ENCODE results near the gene MAPK8. TPM values are rescaled to one million over a fixed set of nuclear protein-coding genes. Genes with fewer than 3 reads are reported as not detected.
A peak's percentile ranks its signal among the peaks of the same experiment; 100 is the strongest.

The MAPK8 gene
- total RNA-seq, 1 donor from 2014 or later = 47.4 TPM

DNA sequence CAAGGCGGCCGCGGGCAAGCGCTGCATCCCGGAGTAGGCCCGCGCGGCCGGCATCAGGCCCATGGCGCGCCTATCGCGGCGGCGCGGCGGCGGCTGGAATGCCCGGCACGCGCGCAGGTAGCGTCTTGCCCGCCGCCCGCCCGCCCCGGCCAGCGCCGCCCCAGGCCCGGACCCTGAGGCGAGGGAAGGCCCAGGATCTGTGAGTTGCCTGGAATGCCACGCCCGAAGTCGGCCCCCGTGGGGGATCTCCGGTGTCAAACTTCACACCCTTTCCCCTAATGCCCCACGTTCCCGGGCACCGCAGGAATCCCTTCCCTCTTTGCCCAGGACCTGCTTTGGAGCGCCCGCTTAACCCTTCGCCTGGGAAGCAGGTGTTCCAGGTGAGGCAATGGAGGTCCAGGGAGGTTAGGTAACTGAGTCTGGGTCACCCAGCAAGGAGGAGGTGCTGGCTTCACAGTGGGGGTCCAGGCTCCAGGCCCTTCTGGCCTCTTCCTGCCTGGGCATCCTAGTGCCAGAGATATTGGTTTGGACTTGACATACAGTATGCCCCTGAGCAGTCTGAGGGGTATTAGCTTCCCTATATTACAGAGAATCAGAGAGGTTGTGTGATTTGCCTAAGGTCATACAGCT is 160.2 kb downstream of the MAPK8 start:
- H3K4me3 Mint-ChIP-seq (ENCODE audit: unreplicated experiment) = no peak overlapping the region
- Histone ChIP-seq H3K27me3 (ENCODE audit: insufficient read depth, low read length) (no peaks in the 10 kb centered on the region), H3K79me2 (ENCODE audit: insufficient read depth, low read length) (peaks cover 40% of the 10 kb centered on the region), H2AFZ (ENCODE audit: low read depth, low read length) (peak overlapping the region; percentile 41), H3K9ac (ENCODE audit: low read length) (no peak overlapping the region), H3K4me1 (ENCODE audit: insufficient read depth, low read length) (peaks cover 13% of the 10 kb centered on the region), H3K4me3 (ENCODE audit: insufficient read depth, low read depth, low read length) (no peak overlapping the region), H3K4me2 (ENCODE audit: low read length) (peak overlapping the region; percentile 75), H4K20me1 (ENCODE audit: insufficient read depth, low read length) (peaks cover 80% of the 10 kb centered on the region), H3K27ac (ENCODE audit: low read depth, low read length) (no peak overlapping the region), H3K36me3 (ENCODE audit: insufficient read depth, low read length) (peaks cover 4% of the 10 kb centered on the region), H3K9me3 (ENCODE audit: insufficient read depth, low read depth, low read length) (no peaks in the 10 kb centered on the region)
- no peak for FAIRE-seq
- H3K27me3 Mint-ChIP-seq (ENCODE audit: low read depth, unreplicated experiment) = peaks cover 41% of the 10 kb centered on the region
- TF ChIP-seq CTCF (IDR thresholded peaks at IDR 0.05; ENCODE audit: insufficient read depth, low read depth, low read length) (no peak), EZH2 (IDR thresholded peaks at IDR 0.05; ENCODE audit: insufficient read depth, low read length) (no peak)
- no peaks in the 10 kb centered on the region for H3K9me3 Mint-ChIP-seq (ENCODE audit: unreplicated experiment)
- H3K36me3 Mint-ChIP-seq (ENCODE audit: low read depth, unreplicated experiment) = no peaks in the 10 kb centered on the region
- DNase-seq (ENCODE audit: low read depth) = no peak
- no peak overlapping the region for H3K27ac Mint-ChIP-seq (ENCODE audit: unreplicated experiment)
- H3K4me1 Mint-ChIP-seq (ENCODE audit: low read depth, unreplicated experiment) = peaks cover 8% of the 10 kb centered on the region

DNA sequence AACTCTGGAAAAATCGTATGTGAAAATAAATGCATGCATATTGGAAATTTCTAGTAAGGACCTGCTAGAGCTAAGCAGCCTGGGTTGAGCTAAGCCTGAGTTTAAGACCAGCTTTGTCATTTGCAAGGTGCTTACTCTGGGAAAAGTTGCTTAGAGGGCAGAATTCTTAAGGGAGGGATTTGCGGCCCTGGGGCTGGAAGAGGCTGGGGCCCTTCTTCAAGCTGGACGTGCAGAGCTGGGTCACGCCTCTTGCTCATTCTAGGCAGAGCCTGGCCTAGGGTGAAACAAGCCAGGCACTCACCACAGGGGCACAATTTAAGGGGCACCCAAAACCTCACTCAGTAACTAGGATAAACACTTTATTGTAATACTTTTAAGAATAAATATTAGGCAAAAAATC is 161.2 kb downstream of the MAPK8 start:
- Histone ChIP-seq H4K20me1 (ENCODE audit: insufficient read depth, low read length) (peaks cover 73% of the 10 kb centered on the region), H3K4me3 (ENCODE audit: insufficient read depth, low read depth, low read length) (no peak overlapping the region), H3K27ac (ENCODE audit: low read depth, low read length) (no peak overlapping the region), H3K36me3 (ENCODE audit: insufficient read depth, low read length) (peaks cover 4% of the 10 kb centered on the region), H3K9ac (ENCODE audit: low read length) (no peak overlapping the region), H3K4me2 (ENCODE audit: low read length) (no peak overlapping the region), H3K79me2 (ENCODE audit: insufficient read depth, low read length) (peaks cover 37% of the 10 kb centered on the region), H3K9me3 (ENCODE audit: insufficient read depth, low read depth, low read length) (no peaks in the 10 kb centered on the region), H2AFZ (ENCODE audit: low read depth, low read length) (no peak overlapping the region), H3K4me1 (ENCODE audit: insufficient read depth, low read length) (peaks cover 13% of the 10 kb centered on the region), H3K27me3 (ENCODE audit: insufficient read depth, low read length) (no peaks in the 10 kb centered on the region)
- Mint-ChIP-seq H3K9me3 (ENCODE audit: unreplicated experiment) (no peaks in the 10 kb centered on the region), H3K4me1 (ENCODE audit: low read depth, unreplicated experiment) (peaks cover 9% of the 10 kb centered on the region), H3K27me3 (ENCODE audit: low read depth, unreplicated experiment) (peaks cover 36% of the 10 kb centered on the region), H3K27ac (ENCODE audit: unreplicated experiment) (no peak overlapping the region), H3K36me3 (ENCODE audit: low read depth, unreplicated experiment) (no peaks in the 10 kb centered on the region), H3K4me3 (ENCODE audit: unreplicated experiment) (no peak overlapping the region)
- TF ChIP-seq CTCF (IDR thresholded peaks at IDR 0.05; ENCODE audit: insufficient read depth, low read depth, low read length) = no peak
- TF ChIP-seq EZH2 (IDR thresholded peaks at IDR 0.05; ENCODE audit: insufficient read depth, low read length) = no peak
- FAIRE-seq (no peak), DNase-seq (ENCODE audit: low read depth) (no peak)

- Mint-ChIP-seq H3K27ac (ENCODE audit: unreplicated experiment) (no peak overlapping the region), H3K36me3 (ENCODE audit: low read depth, unreplicated experiment) (no peaks in the 10 kb centered on the region), H3K27me3 (ENCODE audit: low read depth, unreplicated experiment) (peaks cover 34% of the 10 kb centered on the region), H3K9me3 (ENCODE audit: unreplicated experiment) (no peaks in the 10 kb centered on the region), H3K4me1 (ENCODE audit: low read depth, unreplicated experiment) (peaks cover 9% of the 10 kb centered on the region), H3K4me3 (ENCODE audit: unreplicated experiment) (no peak overlapping the region)
- H3K9me3 ChIP-seq (ENCODE audit: insufficient read depth, low read depth, low read length) = no peaks in the 10 kb centered on the region
- no peak overlapping the region for H3K27ac ChIP-seq (ENCODE audit: low read depth, low read length)
- no peaks in the 10 kb centered on the region for H3K27me3 ChIP-seq (ENCODE audit: insufficient read depth, low read length)
- H3K36me3 ChIP-seq (ENCODE audit: insufficient read depth, low read length) = peaks cover 4% of the 10 kb centered on the region
- no peak for DNase-seq (ENCODE audit: low read depth)
- peaks cover 70% of the 10 kb centered on the region for H4K20me1 ChIP-seq (ENCODE audit: insufficient read depth, low read length)
- no peak for FAIRE-seq
- H3K4me1 ChIP-seq (ENCODE audit: insufficient read depth, low read length) = peaks cover 13% of the 10 kb centered on the region
- H2AFZ ChIP-seq (ENCODE audit: low read depth, low read length) = no peak overlapping the region
- H3K9ac ChIP-seq (ENCODE audit: low read length) = no peak overlapping the region
- TF ChIP-seq CTCF (IDR thresholded peaks at IDR 0.05; ENCODE audit: insufficient read depth, low read depth, low read length) (no peak), EZH2 (IDR thresholded peaks at IDR 0.05; ENCODE audit: insufficient read depth, low read length) (no peak)
- no peak overlapping the region for H3K4me3 ChIP-seq (ENCODE audit: insufficient read depth, low read depth, low read length)
- peaks cover 37% of the 10 kb centered on the region for H3K79me2 ChIP-seq (ENCODE audit: insufficient read depth, low read length)
- H3K4me2 ChIP-seq (ENCODE audit: low read length) = no peak overlapping the region
Observed at GRCh38 chr10:48468130-48468790, 161.8 kb downstream of the MAPK8 start.
